Upper lobe of right lung (tissue), 1 donor: ENCODE results near the gene YBX1. TPM values are rescaled to one million over a fixed set of nuclear protein-coding genes. Genes with fewer than 3 reads are reported as not detected.
"Not testable (repeated sequence)": the region's sequence is repeated elsewhere in the genome, so short reads cannot be mapped to it uniquely, and the experiment has no call there.

ENCODE experiments used
- ATAC-seq: fragments of 200-7000 bp; cut with Tn5 transposase; one replicate; pipeline ENCODE4 v1.9.1; 2020; ENCODE audit warnings: mild to moderate bottlenecking, moderate library complexity
- DNase-seq: peaks from one replicate; pipeline ENCODE4 v3.0.0-alpha.2; 2020
- H3K27ac ChIP-seq: fragments of 200-600 bp; one replicate; pipeline ENCODE4 v1.8.0; 2022
- H3K27me3 ChIP-seq: fragments of 200-600 bp; one replicate; pipeline ENCODE4 v1.8.0; 2022; ENCODE audit warnings: mild to moderate bottlenecking
- H3K36me3 ChIP-seq: fragments of 200-600 bp; one replicate; pipeline ENCODE4 v1.8.0; 2022
- H3K4me1 ChIP-seq: fragments of 200-600 bp; one replicate; pipeline ENCODE4 v1.8.0; 2022
- H3K4me3 ChIP-seq: fragments of 200-600 bp; one replicate; pipeline ENCODE4 v1.8.0; 2022; ENCODE audit warnings: mild to moderate bottlenecking
- H3K9me3 ChIP-seq: fragments of 200-600 bp; one replicate; pipeline ENCODE4 v1.8.0; 2022
- CTCF ChIP-seq: fragments of 200-600 bp; IDR thresholded peaks from one replicate; pipeline ENCODE4 v1.8.0; 2022; ENCODE audit warnings: antibody characterized with exemption
- intact Hi-C: fragments of 100-400 bp; cut with DNase I; formaldehyde crosslinking; loops from one replicate; pipeline ENCODE4 v1.11.0; 2022
- total RNA-seq: library from RNA; stranded (reverse); fragmentation: NEBNext Ultra II Directional; extraction: Animal tissue kit (Norgen Biotek cat#: 25700); gene quantifications from one replicate; pipeline ENCODE4 v1.2.1, GENCODE V29; 2021
- donor health status: DM: no; HTN: yes; CAD: no; lungs with severe emphysema.

The YBX1 gene
- total RNA-seq, 1 donor from 2014 or later: 478 TPM

GRCh38 chr1:42680055-42680454 is 2.2 kb upstream of the YBX1 start:
- peaks cover 29% of the 10 kb centered on the region for H3K4me1 ChIP-seq
- no peak overlapping the region for H3K27ac ChIP-seq
- TF ChIP-seq CTCF: no peak
- no peaks in the 10 kb centered on the region for H3K9me3 ChIP-seq
- H3K36me3 ChIP-seq: peaks cover 15% of the 10 kb centered on the region
- DNase-seq (no peak), ATAC-seq (no peak)
- intact Hi-C loops: no loop called here
- no peaks in the 10 kb centered on the region for H3K27me3 ChIP-seq
- no peak overlapping the region for H3K4me3 ChIP-seq

- intact Hi-C loops: no loop called here
- peak overlapping the region; percentile 94 for H3K27ac ChIP-seq
- H3K4me1 ChIP-seq: peaks cover 39% of the 10 kb centered on the region
- no peaks in the 10 kb centered on the region for H3K27me3 ChIP-seq
- ATAC-seq: no peak
- peak overlapping the region; percentile 79 for H3K4me3 ChIP-seq
- H3K36me3 ChIP-seq: peaks cover 10% of the 10 kb centered on the region
- no peak for DNase-seq
- H3K9me3 ChIP-seq: no peaks in the 10 kb centered on the region
- TF ChIP-seq CTCF: peak; percentile 7
These were observed 1.1 kb upstream of the YBX1 start for GRCh38 chr1:42680921-42681683.

- peak; percentile 14 for ATAC-seq
- H3K36me3 ChIP-seq, H3K27me3 ChIP-seq, DNase-seq, intact Hi-C loops, H3K9me3 ChIP-seq: not testable (repeated sequence)
- H3K4me3 ChIP-seq: peak overlapping the region; percentile 79
- peaks cover 52% of the 10 kb centered on the region for H3K4me1 ChIP-seq
- H3K27ac ChIP-seq: peak overlapping the region; percentile 94
These were observed 193 bp downstream of the YBX1 start for GRCh38 chr1:42682484-42682738.

- Histone ChIP-seq H3K4me3 (peak overlapping the region; percentile 79), H3K4me1 (peaks cover 55% of the 10 kb centered on the region), H3K27me3 (no peaks in the 10 kb centered on the region), H3K27ac (peak overlapping the region; percentile 94), H3K36me3 (peaks cover 10% of the 10 kb centered on the region), H3K9me3 (no peaks in the 10 kb centered on the region)
- intact Hi-C loops: no loop called here
- TF ChIP-seq CTCF: no peak
- ATAC-seq (peak; percentile 85), DNase-seq (peak; percentile 92)
These were observed 717 bp downstream of the YBX1 start for GRCh38 chr1:42682739-42683531.

- Histone ChIP-seq H3K27ac (no peak overlapping the region), H3K4me3 (peak overlapping the region; percentile 79), H3K9me3 (no peaks in the 10 kb centered on the region), H3K4me1 (peaks cover 65% of the 10 kb centered on the region), H3K36me3 (peaks cover 10% of the 10 kb centered on the region), H3K27me3 (no peaks in the 10 kb centered on the region)
- intact Hi-C loops: no loop called here
- DNase-seq (no peak), ATAC-seq (no peak)
- TF ChIP-seq CTCF: no peak
These were observed 1.9 kb downstream of the YBX1 start for GRCh38 chr1:42684139-42684538.

GRCh38 chr1:42686418-42686817 is 4.2 kb downstream of the YBX1 start:
- Histone ChIP-seq H3K9me3 (no peaks in the 10 kb centered on the region), H3K4me3 (no peak overlapping the region), H3K4me1 (peaks cover 73% of the 10 kb centered on the region), H3K27me3 (no peaks in the 10 kb centered on the region), H3K36me3 (peaks cover 10% of the 10 kb centered on the region), H3K27ac (no peak overlapping the region)
- ATAC-seq (no peak), DNase-seq (no peak)
- TF ChIP-seq CTCF: no peak
- intact Hi-C loops: no loop called here
